HEK293 (cell line): ENCODE data around the gene QSOX1.
A peak's percentile ranks its signal among the peaks of the same experiment; 100 is the strongest.

ENCODE experiments used
- FEZF1 ChIP-seq: fragments of 450-650 bp; formaldehyde crosslinking; IDR thresholded peaks from 2 replicates; pipeline ENCODE4 v1.5.1; 2016; ENCODE audit warnings: missing biosample characterization, missing genetic modification characterization
- GLI4 ChIP-seq: fragments of 450-650 bp; formaldehyde crosslinking; IDR thresholded peaks from 2 replicates; pipeline ENCODE4 v1.5.1; 2016; ENCODE audit warnings: missing biosample characterization, missing genetic modification characterization
- HOXD13 ChIP-seq: sonication (generic); formaldehyde crosslinking; IDR thresholded peaks from 2 replicates; pipeline ENCODE4 v1.8.0; 2022; ENCODE audit warnings: missing genetic modification reagents, borderline replicate concordance
- SP2 ChIP-seq: fragments of 450-650 bp; formaldehyde crosslinking; IDR thresholded peaks from 2 replicates; pipeline ENCODE4 v1.5.1; 2016; ENCODE audit warnings: missing biosample characterization, missing genetic modification characterization
- YY1 ChIP-seq: fragments of 450-650 bp; formaldehyde crosslinking; IDR thresholded peaks from 2 replicates; pipeline ENCODE4 v1.5.1; 2018; ENCODE audit warnings: missing biosample characterization, missing genetic modification characterization
- ZBTB48 ChIP-seq: fragments of 450-650 bp; formaldehyde crosslinking; IDR thresholded peaks from 2 replicates; pipeline ENCODE4 v1.5.1; 2016; ENCODE audit warnings: missing biosample characterization, missing genetic modification characterization
- ZNF112 ChIP-seq: fragments of 450-650 bp; formaldehyde crosslinking; IDR thresholded peaks from 2 replicates; pipeline ENCODE4 v1.5.0; 2017; ENCODE audit warnings: missing biosample characterization, missing genetic modification characterization
- ZNF140 ChIP-seq: fragments of 450-650 bp; formaldehyde crosslinking; IDR thresholded peaks from 2 replicates; pipeline ENCODE4 v1.5.1; 2016; ENCODE audit warnings: missing biosample characterization, missing genetic modification characterization
- ZNF155 ChIP-seq: fragments of 450-650 bp; formaldehyde crosslinking; IDR thresholded peaks from 2 replicates; pipeline ENCODE4 v1.5.1; 2016; ENCODE audit warnings: missing biosample characterization, missing genetic modification characterization
- ZNF174 ChIP-seq: fragments of 450-650 bp; formaldehyde crosslinking; IDR thresholded peaks from 2 replicates; pipeline ENCODE4 v1.5.0; 2017; ENCODE audit warnings: missing biosample characterization, mild to moderate bottlenecking, missing genetic modification characterization
- ZNF214 ChIP-seq: fragments of 450-650 bp; formaldehyde crosslinking; IDR thresholded peaks from 2 replicates; pipeline ENCODE4 v1.5.1; 2017; ENCODE audit warnings: missing biosample characterization, mild to moderate bottlenecking, missing genetic modification characterization, borderline replicate concordance
- ZNF366 ChIP-seq: fragments of 450-650 bp; formaldehyde crosslinking; conservative IDR thresholded peaks from 2 replicates; pipeline ENCODE4 v1.5.1; 2016; ENCODE audit warnings: missing biosample characterization, missing genetic modification characterization
- ZNF549 ChIP-seq: fragments of 450-650 bp; IDR thresholded peaks from 2 replicates; pipeline ENCODE4 v1.5.1; 2018; ENCODE audit warnings: missing biosample characterization, missing genetic modification characterization, mild to moderate bottlenecking, inconsistent platforms, moderate library complexity
- ZNF621 ChIP-seq: fragments of 450-650 bp; formaldehyde crosslinking; IDR thresholded peaks from 2 replicates; pipeline ENCODE4 v1.5.1; 2017; ENCODE audit warnings: missing biosample characterization, missing genetic modification characterization
- ZNF701 ChIP-seq: fragments of 450-650 bp; formaldehyde crosslinking; IDR thresholded peaks from 2 replicates; pipeline ENCODE4 v1.5.1; 2016; ENCODE audit warnings: missing biosample characterization, missing genetic modification characterization
- TF ChIP-seq, protein P1 (sequence below): fragments of 450-650 bp; formaldehyde crosslinking; IDR thresholded peaks from 2 replicates; pipeline ENCODE4 v1.5.1; 2016; ENCODE audit warnings: missing biosample characterization, missing genetic modification characterization, borderline replicate concordance
- TF ChIP-seq, protein P2 (sequence below): fragments of 450-650 bp; formaldehyde crosslinking; IDR thresholded peaks from 2 replicates; pipeline ENCODE4 v1.5.1; 2016; ENCODE audit warnings: missing biosample characterization, missing genetic modification characterization
- TF ChIP-seq, protein P3 (sequence below): fragments of 450-650 bp; formaldehyde crosslinking; IDR thresholded peaks from 2 replicates; pipeline ENCODE4 v1.5.1; 2016; ENCODE audit warnings: missing biosample characterization, missing genetic modification characterization, low read depth
- TF ChIP-seq, protein P4 (sequence below): fragments of 450-650 bp; formaldehyde crosslinking; IDR thresholded peaks from 2 replicates; pipeline ENCODE4 v1.5.1; 2016; ENCODE audit warnings: missing biosample characterization, missing genetic modification characterization
- TF ChIP-seq, protein P5 (sequence below): fragments of 450-650 bp; formaldehyde crosslinking; IDR thresholded peaks from 2 replicates; pipeline ENCODE4 v1.5.1; 2016; ENCODE audit warnings: missing biosample characterization, missing genetic modification characterization
- TF ChIP-seq, protein P6 (sequence below): fragments of 450-650 bp; formaldehyde crosslinking; IDR thresholded peaks from 2 replicates; pipeline ENCODE4 v1.5.1; 2016; ENCODE audit warnings: missing biosample characterization, missing genetic modification characterization
- TF ChIP-seq, protein P7 (sequence below): fragments of 450-650 bp; formaldehyde crosslinking; IDR thresholded peaks from 2 replicates; pipeline ENCODE4 v1.5.1; 2016; ENCODE audit warnings: missing biosample characterization, missing genetic modification characterization

The QSOX1 gene

DNA sequence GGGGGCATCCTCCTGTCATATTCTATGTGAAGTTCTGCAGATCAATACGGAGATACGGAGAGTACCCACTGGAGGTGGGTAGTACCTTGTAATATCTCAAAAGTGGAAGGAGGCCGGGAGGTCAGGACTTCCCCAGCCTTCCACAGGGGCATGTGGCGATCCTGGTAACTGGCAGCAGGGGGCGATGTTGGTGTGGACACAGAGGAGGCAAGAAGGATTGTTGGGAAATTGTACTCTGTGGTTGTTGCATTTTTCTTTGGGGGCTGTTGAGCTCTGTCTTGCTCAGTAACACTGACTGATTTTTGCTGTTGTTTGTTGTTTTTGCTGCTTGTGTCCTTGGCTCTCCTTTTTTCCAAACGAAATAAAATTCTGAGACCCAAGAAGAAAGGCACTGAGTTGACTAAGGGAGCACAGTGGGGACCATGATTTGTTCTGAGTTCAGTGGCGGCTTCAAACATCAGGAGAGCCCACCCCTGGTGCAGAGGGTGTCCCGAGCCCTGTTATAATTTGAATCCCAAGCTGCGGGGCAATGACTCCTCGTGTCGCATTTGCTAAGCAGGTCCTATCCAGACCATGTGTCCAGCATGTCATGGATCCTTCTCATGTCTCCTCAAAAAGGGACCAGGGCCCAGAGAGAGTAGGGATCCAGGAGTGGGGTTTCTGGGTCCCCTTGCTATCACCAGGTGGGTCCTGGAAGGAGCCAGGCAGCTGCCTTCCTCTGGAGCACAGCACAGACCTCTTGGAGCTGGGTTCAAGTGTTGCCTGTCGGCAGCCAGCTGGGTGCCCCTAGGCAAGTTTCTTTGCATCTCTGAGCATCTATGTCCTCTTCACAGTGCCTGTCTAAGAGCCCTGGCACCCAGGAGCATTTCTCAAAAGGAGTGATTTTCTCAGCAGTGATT lies 98.2 kb downstream of the QSOX1 start (continued):
- TF ChIP-seq, protein P1, sequence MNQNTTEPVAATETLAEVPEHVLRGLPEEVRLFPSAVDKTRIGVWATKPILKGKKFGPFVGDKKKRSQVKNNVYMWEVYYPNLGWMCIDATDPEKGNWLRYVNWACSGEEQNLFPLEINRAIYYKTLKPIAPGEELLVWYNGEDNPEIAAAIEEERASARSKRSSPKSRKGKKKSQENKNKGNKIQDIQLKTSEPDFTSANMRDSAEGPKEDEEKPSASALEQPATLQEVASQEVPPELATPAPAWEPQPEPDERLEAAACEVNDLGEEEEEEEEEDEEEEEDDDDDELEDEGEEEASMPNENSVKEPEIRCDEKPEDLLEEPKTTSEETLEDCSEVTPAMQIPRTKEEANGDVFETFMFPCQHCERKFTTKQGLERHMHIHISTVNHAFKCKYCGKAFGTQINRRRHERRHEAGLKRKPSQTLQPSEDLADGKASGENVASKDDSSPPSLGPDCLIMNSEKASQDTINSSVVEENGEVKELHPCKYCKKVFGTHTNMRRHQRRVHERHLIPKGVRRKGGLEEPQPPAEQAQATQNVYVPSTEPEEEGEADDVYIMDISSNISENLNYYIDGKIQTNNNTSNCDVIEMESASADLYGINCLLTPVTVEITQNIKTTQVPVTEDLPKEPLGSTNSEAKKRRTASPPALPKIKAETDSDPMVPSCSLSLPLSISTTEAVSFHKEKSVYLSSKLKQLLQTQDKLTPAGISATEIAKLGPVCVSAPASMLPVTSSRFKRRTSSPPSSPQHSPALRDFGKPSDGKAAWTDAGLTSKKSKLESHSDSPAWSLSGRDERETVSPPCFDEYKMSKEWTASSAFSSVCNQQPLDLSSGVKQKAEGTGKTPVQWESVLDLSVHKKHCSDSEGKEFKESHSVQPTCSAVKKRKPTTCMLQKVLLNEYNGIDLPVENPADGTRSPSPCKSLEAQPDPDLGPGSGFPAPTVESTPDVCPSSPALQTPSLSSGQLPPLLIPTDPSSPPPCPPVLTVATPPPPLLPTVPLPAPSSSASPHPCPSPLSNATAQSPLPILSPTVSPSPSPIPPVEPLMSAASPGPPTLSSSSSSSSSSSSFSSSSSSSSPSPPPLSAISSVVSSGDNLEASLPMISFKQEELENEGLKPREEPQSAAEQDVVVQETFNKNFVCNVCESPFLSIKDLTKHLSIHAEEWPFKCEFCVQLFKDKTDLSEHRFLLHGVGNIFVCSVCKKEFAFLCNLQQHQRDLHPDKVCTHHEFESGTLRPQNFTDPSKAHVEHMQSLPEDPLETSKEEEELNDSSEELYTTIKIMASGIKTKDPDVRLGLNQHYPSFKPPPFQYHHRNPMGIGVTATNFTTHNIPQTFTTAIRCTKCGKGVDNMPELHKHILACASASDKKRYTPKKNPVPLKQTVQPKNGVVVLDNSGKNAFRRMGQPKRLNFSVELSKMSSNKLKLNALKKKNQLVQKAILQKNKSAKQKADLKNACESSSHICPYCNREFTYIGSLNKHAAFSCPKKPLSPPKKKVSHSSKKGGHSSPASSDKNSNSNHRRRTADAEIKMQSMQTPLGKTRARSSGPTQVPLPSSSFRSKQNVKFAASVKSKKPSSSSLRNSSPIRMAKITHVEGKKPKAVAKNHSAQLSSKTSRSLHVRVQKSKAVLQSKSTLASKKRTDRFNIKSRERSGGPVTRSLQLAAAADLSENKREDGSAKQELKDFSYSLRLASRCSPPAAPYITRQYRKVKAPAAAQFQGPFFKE (tag by site-specific recombination): no peak
- TF ChIP-seq YY1 (tag by site-specific recombination) (no peak), FEZF1 (tag by site-specific recombination) (no peak), ZNF549 (no peak), GLI4 (tag by site-specific recombination) (no peak), ZNF140 (no peak), ZNF214 (tag by site-specific recombination) (no peak), ZNF621 (tag by site-specific recombination) (no peak), ZNF174 (tag by site-specific recombination) (no peak), ZNF366 (tag by site-specific recombination) (peak; percentile 38; the same call in 1 of the 2 replicates), ZNF112 (tag by site-specific recombination) (no peak), SP2 (tag by site-specific recombination) (no peak), ZNF701 (tag by site-specific recombination) (no peak), ZNF155 (tag by site-specific recombination) (no peak), ZBTB48 (no peak), HOXD13 (CRISPR knock-in tag) (no peak)
- TF ChIP-seq, protein P2, sequence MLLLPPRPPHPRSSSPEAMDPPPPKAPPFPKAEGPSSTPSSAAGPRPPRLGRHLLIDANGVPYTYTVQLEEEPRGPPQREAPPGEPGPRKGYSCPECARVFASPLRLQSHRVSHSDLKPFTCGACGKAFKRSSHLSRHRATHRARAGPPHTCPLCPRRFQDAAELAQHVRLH (tag by site-specific recombination): peak; percentile 68; the same call in 1 of the 2 replicates
- TF ChIP-seq, protein P3, sequence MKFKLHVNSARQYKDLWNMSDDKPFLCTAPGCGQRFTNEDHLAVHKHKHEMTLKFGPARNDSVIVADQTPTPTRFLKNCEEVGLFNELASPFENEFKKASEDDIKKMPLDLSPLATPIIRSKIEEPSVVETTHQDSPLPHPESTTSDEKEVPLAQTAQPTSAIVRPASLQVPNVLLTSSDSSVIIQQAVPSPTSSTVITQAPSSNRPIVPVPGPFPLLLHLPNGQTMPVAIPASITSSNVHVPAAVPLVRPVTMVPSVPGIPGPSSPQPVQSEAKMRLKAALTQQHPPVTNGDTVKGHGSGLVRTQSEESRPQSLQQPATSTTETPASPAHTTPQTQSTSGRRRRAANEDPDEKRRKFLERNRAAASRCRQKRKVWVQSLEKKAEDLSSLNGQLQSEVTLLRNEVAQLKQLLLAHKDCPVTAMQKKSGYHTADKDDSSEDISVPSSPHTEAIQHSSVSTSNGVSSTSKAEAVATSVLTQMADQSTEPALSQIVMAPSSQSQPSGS: no peak
- TF ChIP-seq, protein P4, sequence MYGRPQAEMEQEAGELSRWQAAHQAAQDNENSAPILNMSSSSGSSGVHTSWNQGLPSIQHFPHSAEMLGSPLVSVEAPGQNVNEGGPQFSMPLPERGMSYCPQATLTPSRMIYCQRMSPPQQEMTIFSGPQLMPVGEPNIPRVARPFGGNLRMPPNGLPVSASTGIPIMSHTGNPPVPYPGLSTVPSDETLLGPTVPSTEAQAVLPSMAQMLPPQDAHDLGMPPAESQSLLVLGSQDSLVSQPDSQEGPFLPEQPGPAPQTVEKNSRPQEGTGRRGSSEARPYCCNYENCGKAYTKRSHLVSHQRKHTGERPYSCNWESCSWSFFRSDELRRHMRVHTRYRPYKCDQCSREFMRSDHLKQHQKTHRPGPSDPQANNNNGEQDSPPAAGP (tag by site-specific recombination): no peak
- TF ChIP-seq, protein P5, sequence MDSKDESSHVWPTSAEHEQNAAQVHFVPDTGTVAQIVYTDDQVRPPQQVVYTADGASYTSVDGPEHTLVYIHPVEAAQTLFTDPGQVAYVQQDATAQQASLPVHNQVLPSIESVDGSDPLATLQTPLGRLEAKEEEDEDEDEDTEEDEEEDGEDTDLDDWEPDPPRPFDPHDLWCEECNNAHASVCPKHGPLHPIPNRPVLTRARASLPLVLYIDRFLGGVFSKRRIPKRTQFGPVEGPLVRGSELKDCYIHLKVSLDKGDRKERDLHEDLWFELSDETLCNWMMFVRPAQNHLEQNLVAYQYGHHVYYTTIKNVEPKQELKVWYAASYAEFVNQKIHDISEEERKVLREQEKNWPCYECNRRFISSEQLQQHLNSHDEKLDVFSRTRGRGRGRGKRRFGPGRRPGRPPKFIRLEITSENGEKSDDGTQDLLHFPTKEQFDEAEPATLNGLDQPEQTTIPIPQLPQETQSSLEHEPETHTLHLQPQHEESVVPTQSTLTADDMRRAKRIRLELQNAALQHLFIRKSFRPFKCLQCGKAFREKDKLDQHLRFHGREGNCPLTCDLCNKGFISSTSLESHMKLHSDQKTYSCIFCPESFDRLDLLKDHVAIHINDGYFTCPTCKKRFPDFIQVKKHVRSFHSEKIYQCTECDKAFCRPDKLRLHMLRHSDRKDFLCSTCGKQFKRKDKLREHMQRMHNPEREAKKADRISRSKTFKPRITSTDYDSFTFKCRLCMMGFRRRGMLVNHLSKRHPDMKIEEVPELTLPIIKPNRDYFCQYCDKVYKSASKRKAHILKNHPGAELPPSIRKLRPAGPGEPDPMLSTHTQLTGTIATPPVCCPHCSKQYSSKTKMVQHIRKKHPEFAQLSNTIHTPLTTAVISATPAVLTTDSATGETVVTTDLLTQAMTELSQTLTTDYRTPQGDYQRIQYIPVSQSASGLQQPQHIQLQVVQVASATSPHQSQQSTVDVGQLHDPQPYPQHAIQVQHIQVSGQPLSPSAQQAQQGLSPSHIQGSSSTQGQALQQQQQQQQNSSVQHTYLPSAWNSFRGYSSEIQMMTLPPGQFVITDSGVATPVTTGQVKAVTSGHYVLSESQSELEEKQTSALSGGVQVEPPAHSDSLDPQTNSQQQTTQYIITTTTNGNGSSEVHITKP (tag by site-specific recombination): no peak
- TF ChIP-seq, protein P6, sequence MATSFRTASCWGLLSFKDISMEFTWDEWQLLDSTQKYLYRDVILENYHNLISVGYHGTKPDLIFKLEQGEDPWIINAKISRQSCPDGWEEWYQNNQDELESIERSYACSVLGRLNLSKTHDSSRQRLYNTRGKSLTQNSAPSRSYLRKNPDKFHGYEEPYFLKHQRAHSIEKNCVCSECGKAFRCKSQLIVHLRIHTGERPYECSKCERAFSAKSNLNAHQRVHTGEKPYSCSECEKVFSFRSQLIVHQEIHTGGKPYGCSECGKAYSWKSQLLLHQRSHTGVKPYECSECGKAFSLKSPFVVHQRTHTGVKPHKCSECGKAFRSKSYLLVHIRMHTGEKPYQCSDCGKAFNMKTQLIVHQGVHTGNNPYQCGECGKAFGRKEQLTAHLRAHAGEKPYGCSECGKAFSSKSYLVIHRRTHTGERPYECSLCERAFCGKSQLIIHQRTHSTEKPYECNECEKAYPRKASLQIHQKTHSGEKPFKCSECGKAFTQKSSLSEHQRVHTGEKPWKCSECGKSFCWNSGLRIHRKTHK (tag by site-specific recombination): no peak
- TF ChIP-seq, protein P7, sequence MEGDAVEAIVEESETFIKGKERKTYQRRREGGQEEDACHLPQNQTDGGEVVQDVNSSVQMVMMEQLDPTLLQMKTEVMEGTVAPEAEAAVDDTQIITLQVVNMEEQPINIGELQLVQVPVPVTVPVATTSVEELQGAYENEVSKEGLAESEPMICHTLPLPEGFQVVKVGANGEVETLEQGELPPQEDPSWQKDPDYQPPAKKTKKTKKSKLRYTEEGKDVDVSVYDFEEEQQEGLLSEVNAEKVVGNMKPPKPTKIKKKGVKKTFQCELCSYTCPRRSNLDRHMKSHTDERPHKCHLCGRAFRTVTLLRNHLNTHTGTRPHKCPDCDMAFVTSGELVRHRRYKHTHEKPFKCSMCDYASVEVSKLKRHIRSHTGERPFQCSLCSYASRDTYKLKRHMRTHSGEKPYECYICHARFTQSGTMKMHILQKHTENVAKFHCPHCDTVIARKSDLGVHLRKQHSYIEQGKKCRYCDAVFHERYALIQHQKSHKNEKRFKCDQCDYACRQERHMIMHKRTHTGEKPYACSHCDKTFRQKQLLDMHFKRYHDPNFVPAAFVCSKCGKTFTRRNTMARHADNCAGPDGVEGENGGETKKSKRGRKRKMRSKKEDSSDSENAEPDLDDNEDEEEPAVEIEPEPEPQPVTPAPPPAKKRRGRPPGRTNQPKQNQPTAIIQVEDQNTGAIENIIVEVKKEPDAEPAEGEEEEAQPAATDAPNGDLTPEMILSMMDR (tag by site-specific recombination): peak; percentile 82
